Kidney epithelial cell (primary cell): ENCODE data around the gene MAP1LC3B2. TPM values are rescaled to one million over a fixed set of nuclear protein-coding genes. Genes with fewer than 3 reads are reported as not detected.

Source experiments
- DNase-seq: peaks from one replicate; pipeline ENCODE4 v3.0.0-alpha.2; 2010; ENCODE audit warnings: low read depth
- H3K27me3 ChIP-seq: 2 replicates; pipeline ENCODE4 v1.6.0; 2011; ENCODE audit warnings: low read length; ENCODE audit not compliant: control insufficient read depth, insufficient read depth
- H3K36me3 ChIP-seq: 2 replicates; pipeline ENCODE4 v1.5.1; 2011; ENCODE audit warnings: low read length; ENCODE audit not compliant: control insufficient read depth, insufficient read depth
- H3K4me3 ChIP-seq: 2 replicates; pipeline ENCODE4 v1.5.1; 2011; ENCODE audit warnings: low read depth, mild to moderate bottlenecking, control low read depth, low read length
- total RNA-seq: library from RNA; depleted of rRNA; stranded (reverse); fragments of >200 nt; gene quantifications from 2 replicates; pipeline ENCODE4 v1.2.3, GENCODE V29; 2015
- TF ChIP-seq, protein P1 (sequence below): IDR thresholded peaks from 2 replicates; pipeline ENCODE4 v1.5.1; 2011; ENCODE audit warnings: mild to moderate bottlenecking, moderate library complexity, low read length, control low read depth, inconsistent platforms; ENCODE audit not compliant: insufficient read depth, poor library complexity, severe bottlenecking

The MAP1LC3B2 gene
- total RNA-seq, 1 donor from 2014 or later, result 1.5 TPM

DNA sequence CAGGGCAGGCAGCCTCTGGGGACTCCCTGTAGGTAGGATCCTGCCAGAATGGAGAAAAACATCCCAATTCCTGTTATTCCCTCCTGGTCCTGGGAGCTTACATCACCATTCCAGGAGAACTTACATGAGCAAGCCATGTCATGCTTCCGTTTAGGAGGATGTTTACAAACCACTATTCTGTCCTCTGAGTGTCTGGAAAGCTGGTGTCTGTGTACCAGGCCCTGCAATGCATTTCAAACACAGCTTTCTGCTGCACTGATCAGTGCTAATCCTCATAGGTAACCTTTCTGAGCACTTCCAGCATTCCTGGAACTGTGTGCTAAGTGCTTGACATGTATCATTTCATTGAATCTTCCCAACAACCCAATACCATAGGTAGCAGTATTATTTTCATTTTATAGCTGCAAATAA, 19.8 kb upstream of the MAP1LC3B2 start:
- DNase-seq, result no peak
- H3K4me3 ChIP-seq, result no peak overlapping the region
- TF ChIP-seq, protein P1, sequence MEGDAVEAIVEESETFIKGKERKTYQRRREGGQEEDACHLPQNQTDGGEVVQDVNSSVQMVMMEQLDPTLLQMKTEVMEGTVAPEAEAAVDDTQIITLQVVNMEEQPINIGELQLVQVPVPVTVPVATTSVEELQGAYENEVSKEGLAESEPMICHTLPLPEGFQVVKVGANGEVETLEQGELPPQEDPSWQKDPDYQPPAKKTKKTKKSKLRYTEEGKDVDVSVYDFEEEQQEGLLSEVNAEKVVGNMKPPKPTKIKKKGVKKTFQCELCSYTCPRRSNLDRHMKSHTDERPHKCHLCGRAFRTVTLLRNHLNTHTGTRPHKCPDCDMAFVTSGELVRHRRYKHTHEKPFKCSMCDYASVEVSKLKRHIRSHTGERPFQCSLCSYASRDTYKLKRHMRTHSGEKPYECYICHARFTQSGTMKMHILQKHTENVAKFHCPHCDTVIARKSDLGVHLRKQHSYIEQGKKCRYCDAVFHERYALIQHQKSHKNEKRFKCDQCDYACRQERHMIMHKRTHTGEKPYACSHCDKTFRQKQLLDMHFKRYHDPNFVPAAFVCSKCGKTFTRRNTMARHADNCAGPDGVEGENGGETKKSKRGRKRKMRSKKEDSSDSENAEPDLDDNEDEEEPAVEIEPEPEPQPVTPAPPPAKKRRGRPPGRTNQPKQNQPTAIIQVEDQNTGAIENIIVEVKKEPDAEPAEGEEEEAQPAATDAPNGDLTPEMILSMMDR, result no peak

DNA sequence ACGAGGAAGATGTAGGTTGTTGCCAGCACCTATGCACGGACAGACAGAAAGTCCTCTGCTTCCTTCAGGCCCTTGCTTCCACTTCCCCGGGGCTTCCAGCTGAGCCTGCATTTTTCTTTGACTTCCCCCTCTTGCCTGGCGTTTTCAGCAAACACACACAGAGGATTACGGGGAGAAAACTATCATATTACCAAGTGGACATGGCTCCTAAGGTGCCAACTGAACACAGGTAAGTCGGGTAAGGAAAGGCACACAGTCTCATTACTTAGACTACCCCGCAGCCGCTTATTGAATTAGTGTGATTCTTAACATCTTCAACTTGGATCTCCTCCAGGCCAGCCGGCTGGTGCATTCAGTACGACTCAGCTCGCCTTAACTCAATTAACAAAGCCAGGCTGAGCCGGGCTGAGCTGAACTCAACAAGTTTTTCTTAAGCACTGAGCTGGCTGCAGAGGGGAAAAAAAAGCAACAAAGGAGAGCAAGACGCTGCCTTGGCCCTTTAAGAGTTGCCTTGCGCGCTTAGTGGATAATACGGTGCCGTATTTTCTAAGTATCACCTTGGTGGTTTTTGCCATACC, 19.2 kb upstream of the MAP1LC3B2 start:
- Histone ChIP-seq H3K27me3 (no peaks in the 10 kb centered on the region), H3K4me3 (no peak overlapping the region), H3K36me3 (no peaks in the 10 kb centered on the region)
- no peak for DNase-seq
- TF ChIP-seq, protein P1, result no peak

More for the DNA sequence above, 19.8 kb upstream of the MAP1LC3B2 start:
- Histone ChIP-seq H3K27me3 (no peaks in the 10 kb centered on the region), H3K36me3 (no peaks in the 10 kb centered on the region)

DNA sequence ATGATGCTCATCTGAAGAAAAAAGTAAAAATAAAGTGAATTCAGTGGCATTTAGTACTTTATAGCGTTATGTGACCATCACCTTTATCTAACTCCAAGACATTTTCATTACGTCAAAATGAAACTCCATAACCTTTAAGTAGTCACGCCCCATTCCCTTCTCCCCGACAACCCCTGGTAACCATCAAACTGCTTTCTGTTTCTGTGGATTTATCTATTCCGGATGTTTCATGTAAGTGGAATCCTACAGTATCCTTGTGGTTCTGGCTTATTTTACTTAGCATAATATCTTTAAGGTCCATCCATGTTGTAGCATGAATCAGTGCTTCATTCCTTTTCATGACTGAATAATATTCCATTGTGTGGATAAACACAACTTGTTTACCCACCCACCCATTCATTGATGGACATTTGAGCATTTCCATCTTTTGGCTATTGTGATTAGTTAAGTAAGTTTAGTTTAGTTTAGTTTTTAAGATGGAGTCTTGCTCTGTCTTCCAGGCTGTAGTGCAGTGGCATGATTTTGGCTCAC, 18.5 kb upstream of the MAP1LC3B2 start:
- Histone ChIP-seq H3K4me3 (no peak overlapping the region), H3K36me3 (no peaks in the 10 kb centered on the region)

DNA sequence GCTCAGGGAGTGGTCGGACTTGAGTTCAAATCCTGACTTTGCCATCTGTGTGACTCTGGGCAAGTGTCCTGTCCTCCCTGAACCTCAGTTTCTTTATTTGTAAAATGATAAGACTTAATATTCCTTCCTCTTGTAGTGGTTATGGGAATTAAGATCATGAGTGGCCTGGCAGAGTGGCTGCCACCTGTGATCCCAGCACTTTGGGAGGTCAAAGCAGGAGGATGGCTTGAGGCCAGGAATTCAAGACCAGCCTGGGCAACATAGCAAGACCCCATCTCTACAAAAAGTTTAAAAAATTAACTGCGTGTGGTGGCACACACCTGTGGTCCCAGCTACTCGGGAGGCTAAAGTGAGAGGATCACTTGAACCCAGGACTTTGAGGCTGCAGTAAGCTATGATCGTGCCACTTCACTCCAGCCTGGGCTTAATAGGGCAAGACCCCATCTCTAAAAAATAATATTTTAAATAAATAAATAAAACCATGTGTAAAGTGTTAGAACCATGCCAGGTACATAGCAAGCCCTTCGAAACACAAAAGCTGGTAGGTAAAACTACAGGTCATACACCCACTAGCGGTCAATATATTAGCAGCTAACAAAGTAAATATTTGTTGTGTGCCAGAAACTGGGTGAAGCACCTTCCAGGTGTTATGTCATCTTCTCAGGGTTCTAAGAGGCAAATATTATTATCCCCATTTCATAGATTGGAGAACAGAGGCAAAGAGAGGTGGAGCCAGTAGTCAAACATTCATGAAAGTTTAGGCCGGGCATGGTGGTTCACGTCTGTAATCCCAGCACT, 17.4 kb upstream of the MAP1LC3B2 start:
- no peak for DNase-seq
- H3K36me3 ChIP-seq, result no peaks in the 10 kb centered on the region
- TF ChIP-seq, protein P1, result no peak

More for the DNA sequence above, 18.5 kb upstream of the MAP1LC3B2 start:
- no peaks in the 10 kb centered on the region for H3K27me3 ChIP-seq
- TF ChIP-seq, protein P1, result no peak
- no peak for DNase-seq

GRCh38 chr12:116542345-116542956, 16.7 kb upstream of the MAP1LC3B2 start:
- H3K4me3 ChIP-seq, result no peak overlapping the region
- TF ChIP-seq, protein P1, result no peak
- no peaks in the 10 kb centered on the region for H3K36me3 ChIP-seq
- DNase-seq, result no peak
- H3K27me3 ChIP-seq, result no peaks in the 10 kb centered on the region

More for the DNA sequence above, 17.4 kb upstream of the MAP1LC3B2 start:
- no peaks in the 10 kb centered on the region for H3K27me3 ChIP-seq
- H3K4me3 ChIP-seq, result no peak overlapping the region
